Activated naive CD8-positive, alpha-beta T cell treated with anti-CD3 and anti-CD28 coated beads, Interleukin-2, amount 50 U/mL, for 24 hours (primary cell): ENCODE measurements around the gene ARHGEF12.

Experiments used
- ATAC-seq: fragments of 150-1000 bp; cut with Tn5 transposase; one replicate; pipeline ENCODE4 v1.10.0; 2021
- DNase-seq: peaks from one replicate; pipeline ENCODE4 v3.0.0; 2021
- H3K27ac Mint-ChIP-seq: one replicate; pipeline ENCODE4 v1.8.0; 2021; ENCODE audit warnings: mild to moderate bottlenecking, mixed read lengths
- H3K27me3 Mint-ChIP-seq: one replicate; pipeline ENCODE4 v1.8.0; 2021; ENCODE audit warnings: mixed read lengths
- H3K36me3 Mint-ChIP-seq: one replicate; pipeline ENCODE4 v1.8.0; 2021; ENCODE audit warnings: low read depth, mixed read lengths
- H3K4me1 Mint-ChIP-seq: one replicate; pipeline ENCODE4 v1.8.0; 2021; ENCODE audit warnings: mixed read lengths
- H3K4me3 Mint-ChIP-seq: one replicate; pipeline ENCODE4 v1.8.0; 2021; ENCODE audit warnings: mild to moderate bottlenecking, moderate library complexity, mixed read lengths
- H3K9me3 Mint-ChIP-seq: one replicate; pipeline ENCODE4 v1.8.0; 2021; ENCODE audit warnings: mixed read lengths

ARHGEF12 gene

DNA sequence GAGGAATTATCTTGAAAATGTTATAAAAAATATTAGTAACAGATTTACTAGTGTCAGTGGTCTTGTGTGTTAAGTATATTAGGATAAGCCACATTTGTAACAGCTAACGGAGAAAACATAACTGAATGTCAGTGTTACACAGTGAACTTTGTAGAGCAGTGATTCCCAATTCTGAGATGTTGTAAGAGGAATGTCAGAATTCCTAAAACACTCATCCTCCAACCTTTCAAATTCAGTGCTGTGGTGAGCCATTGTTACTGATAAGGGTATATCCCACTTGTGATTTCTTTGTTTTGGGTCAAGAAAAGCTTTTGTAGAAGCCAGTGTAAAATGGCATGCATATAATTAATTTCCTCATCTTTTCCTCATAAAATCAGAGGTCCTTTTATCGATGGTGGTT lies 61.9 kb downstream of the ARHGEF12 start:
- DNase-seq (no peak), ATAC-seq (no peak)
- Mint-ChIP-seq H3K36me3 (no peaks in the 10 kb centered on the region), H3K4me3 (no peak overlapping the region), H3K9me3 (no peaks in the 10 kb centered on the region), H3K27me3 (peaks cover 18% of the 10 kb centered on the region), H3K27ac (no peak overlapping the region), H3K4me1 (peaks cover 1% of the 10 kb centered on the region)

- Mint-ChIP-seq H3K4me1 (peaks cover 1% of the 10 kb centered on the region), H3K9me3 (no peaks in the 10 kb centered on the region), H3K36me3 (no peaks in the 10 kb centered on the region), H3K27me3 (peaks cover 21% of the 10 kb centered on the region), H3K4me3 (no peak overlapping the region), H3K27ac (no peak overlapping the region)
- ATAC-seq = no peak
- DNase-seq = no peak
Observed at GRCh38 chr11:120399307-120399706, 63.1 kb downstream of the ARHGEF12 start.

DNA sequence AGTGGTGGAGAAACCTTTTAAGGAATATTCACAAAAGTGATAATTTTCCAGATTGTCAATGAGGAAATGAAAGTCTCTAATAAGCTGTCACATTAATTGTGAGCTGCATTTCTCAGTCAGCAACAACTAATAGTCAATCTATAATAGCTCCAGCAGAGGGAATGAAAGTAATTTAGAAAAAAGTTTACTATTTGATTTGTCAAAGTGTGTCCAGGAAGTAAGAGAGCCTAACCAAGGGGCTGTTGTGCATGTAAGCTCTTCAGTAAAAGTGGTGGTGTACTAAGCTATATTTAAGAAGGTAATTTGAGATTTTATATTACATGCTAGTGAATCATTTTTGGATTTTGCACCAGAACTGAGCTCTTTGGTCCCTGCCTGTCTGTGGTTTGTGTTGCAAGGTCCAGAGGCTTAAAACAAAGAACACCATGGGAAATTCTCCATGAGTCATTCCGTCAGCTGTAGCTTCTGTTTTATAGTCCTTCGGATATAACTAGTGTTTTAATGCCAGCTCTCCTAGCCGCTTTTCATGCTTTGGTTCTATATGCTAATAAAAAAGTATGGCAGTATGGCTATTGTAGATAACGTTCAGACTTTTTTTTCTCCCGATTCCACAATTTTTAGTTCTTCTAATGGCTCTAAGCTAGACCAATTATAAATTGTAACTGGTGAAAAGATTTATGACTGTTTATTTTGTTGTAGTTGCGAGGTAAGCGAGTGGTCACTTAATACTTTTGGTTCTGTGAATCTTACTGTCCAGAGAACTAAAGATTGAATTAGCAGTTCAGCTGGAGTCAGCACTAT lies 64.6 kb downstream of the ARHGEF12 start:
- Mint-ChIP-seq H3K36me3 (no peaks in the 10 kb centered on the region), H3K9me3 (no peaks in the 10 kb centered on the region), H3K4me1 (peaks cover 1% of the 10 kb centered on the region), H3K27me3 (peaks cover 17% of the 10 kb centered on the region), H3K27ac (no peak overlapping the region), H3K4me3 (no peak overlapping the region)
- no peak for DNase-seq
- no peak for ATAC-seq

- Mint-ChIP-seq H3K27ac (no peak overlapping the region), H3K27me3 (peaks cover 17% of the 10 kb centered on the region), H3K4me3 (no peak overlapping the region), H3K9me3 (no peaks in the 10 kb centered on the region), H3K4me1 (peaks cover 1% of the 10 kb centered on the region), H3K36me3 (no peaks in the 10 kb centered on the region)
- DNase-seq (no peak), ATAC-seq (no peak)
Observed at GRCh38 chr11:120401506-120401905, 65.3 kb downstream of the ARHGEF12 start.

- DNase-seq = no peak
- Mint-ChIP-seq H3K4me3 (no peak overlapping the region), H3K27ac (no peak overlapping the region), H3K4me1 (peaks cover 1% of the 10 kb centered on the region), H3K9me3 (no peaks in the 10 kb centered on the region), H3K36me3 (no peaks in the 10 kb centered on the region), H3K27me3 (peaks cover 15% of the 10 kb centered on the region)
- no peak for ATAC-seq
Observed at GRCh38 chr11:120403966-120404365, 67.8 kb downstream of the ARHGEF12 start.

GRCh38 chr11:120404495-120404894 lies 68.3 kb downstream of the ARHGEF12 start:
- Mint-ChIP-seq H3K27me3 (peaks cover 12% of the 10 kb centered on the region), H3K4me3 (no peak overlapping the region), H3K36me3 (no peaks in the 10 kb centered on the region), H3K4me1 (peaks cover 1% of the 10 kb centered on the region), H3K9me3 (no peaks in the 10 kb centered on the region), H3K27ac (no peak overlapping the region)
- DNase-seq (no peak), ATAC-seq (no peak)

DNA sequence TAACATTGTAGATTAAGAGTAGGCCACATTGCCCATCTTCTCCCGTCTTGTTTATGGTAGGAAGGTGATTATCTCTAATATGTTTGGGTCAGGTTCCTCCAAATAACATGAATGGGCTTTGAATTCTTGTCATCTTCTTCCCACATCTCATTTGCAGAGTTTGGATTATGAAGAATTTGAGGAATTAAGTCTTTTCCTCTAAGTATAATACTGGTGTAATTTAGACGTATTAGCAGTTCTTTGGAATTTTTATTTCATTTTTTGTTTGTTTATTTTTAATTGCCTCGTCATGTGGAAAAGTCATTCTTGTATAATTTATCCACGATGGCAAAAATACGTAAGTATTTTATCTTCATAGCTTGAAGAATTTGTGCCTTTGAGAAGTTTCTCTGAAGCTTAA lies 73.4 kb downstream of the ARHGEF12 start:
- Mint-ChIP-seq H3K4me1 (no peaks in the 10 kb centered on the region), H3K4me3 (no peak overlapping the region), H3K27me3 (no peaks in the 10 kb centered on the region), H3K9me3 (no peaks in the 10 kb centered on the region), H3K36me3 (peaks cover 3% of the 10 kb centered on the region), H3K27ac (no peak overlapping the region)
- no peak for ATAC-seq
- DNase-seq = no peak

GRCh38 chr11:120410622-120411380 lies 74.6 kb downstream of the ARHGEF12 start:
- Mint-ChIP-seq H3K4me1 (no peaks in the 10 kb centered on the region), H3K27me3 (no peaks in the 10 kb centered on the region)

GRCh38 chr11:120413480-120413879 lies 77.3 kb downstream of the ARHGEF12 start:
- peaks cover 3% of the 10 kb centered on the region for H3K36me3 Mint-ChIP-seq
- no peak overlapping the region for H3K27ac Mint-ChIP-seq
- DNase-seq (no peak), ATAC-seq (no peak)
- H3K4me3 Mint-ChIP-seq = no peak overlapping the region
- H3K27me3 Mint-ChIP-seq = no peaks in the 10 kb centered on the region
- H3K4me1 Mint-ChIP-seq = no peaks in the 10 kb centered on the region
- no peaks in the 10 kb centered on the region for H3K9me3 Mint-ChIP-seq

More at GRCh38 chr11:120410622-120411380, 74.6 kb downstream of the ARHGEF12 start:
- DNase-seq = no peak
- Mint-ChIP-seq H3K36me3 (peaks cover 3% of the 10 kb centered on the region), H3K4me3 (no peak overlapping the region), H3K9me3 (no peaks in the 10 kb centered on the region), H3K27ac (no peak overlapping the region)
- no peak for ATAC-seq

DNA sequence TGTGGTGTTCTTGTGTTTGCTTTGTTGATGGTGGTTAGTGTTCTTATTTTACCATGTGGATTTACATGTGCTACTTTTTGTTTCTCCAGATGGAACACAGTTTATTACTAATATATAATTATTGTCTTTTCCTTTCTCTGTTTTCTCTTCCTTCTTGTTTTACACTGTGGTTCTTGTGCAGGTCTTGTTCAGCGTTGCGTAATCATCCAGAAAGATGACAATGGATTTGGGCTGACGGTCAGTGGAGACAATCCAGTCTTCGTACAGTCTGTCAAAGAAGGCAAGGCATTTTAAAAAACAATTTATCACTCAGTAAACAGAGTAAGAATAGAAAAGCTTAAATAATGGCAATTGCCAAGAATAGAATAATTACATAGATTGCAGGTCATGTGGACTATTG lies 84.4 kb downstream of the ARHGEF12 start:
- ATAC-seq (no peak), DNase-seq (no peak)
- Mint-ChIP-seq H3K27me3 (no peaks in the 10 kb centered on the region), H3K27ac (no peak overlapping the region), H3K36me3 (peaks cover 5% of the 10 kb centered on the region), H3K4me1 (peaks cover 7% of the 10 kb centered on the region), H3K4me3 (no peak overlapping the region), H3K9me3 (no peaks in the 10 kb centered on the region)

GRCh38 chr11:120424185-120424969 lies 88.2 kb downstream of the ARHGEF12 start:
- Mint-ChIP-seq H3K9me3 (no peaks in the 10 kb centered on the region), H3K36me3 (peaks cover 8% of the 10 kb centered on the region), H3K27ac (no peak overlapping the region), H3K4me3 (no peak overlapping the region), H3K27me3 (no peaks in the 10 kb centered on the region), H3K4me1 (peaks cover 7% of the 10 kb centered on the region)
- no peak for ATAC-seq
- DNase-seq = no peak

DNA sequence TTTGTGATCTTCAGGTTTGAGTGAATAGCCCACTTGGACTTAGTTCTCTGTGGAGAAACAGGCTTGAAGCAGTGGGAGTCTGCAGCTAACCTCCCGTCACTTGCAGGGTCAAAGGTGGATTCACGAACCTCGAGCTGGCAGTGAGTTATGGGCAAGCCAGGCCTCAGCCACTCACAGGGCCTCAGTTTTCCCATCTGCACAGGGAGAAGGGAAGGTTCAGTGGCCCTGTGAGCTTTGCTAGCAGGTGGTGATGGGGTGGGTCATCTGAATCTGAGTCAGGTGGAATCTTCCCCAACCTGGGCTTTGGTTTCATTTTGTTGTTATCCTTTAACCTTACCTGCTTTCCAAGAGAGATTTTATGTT lies 88.7 kb downstream of the ARHGEF12 start:
- DNase-seq (no peak), ATAC-seq (no peak)
- no peaks in the 10 kb centered on the region for H3K9me3 Mint-ChIP-seq
- no peak overlapping the region for H3K4me3 Mint-ChIP-seq
- peaks cover 7% of the 10 kb centered on the region for H3K4me1 Mint-ChIP-seq
- H3K36me3 Mint-ChIP-seq = peaks cover 8% of the 10 kb centered on the region
- no peak overlapping the region for H3K27ac Mint-ChIP-seq
- no peaks in the 10 kb centered on the region for H3K27me3 Mint-ChIP-seq

- ATAC-seq (no peak), DNase-seq (no peak)
- Mint-ChIP-seq H3K9me3 (no peaks in the 10 kb centered on the region), H3K4me3 (no peak overlapping the region), H3K4me1 (peaks cover 7% of the 10 kb centered on the region), H3K27me3 (no peaks in the 10 kb centered on the region), H3K36me3 (peaks cover 8% of the 10 kb centered on the region), H3K27ac (no peak overlapping the region)
Observed at GRCh38 chr11:120425527-120425926, 89.3 kb downstream of the ARHGEF12 start.

DNA sequence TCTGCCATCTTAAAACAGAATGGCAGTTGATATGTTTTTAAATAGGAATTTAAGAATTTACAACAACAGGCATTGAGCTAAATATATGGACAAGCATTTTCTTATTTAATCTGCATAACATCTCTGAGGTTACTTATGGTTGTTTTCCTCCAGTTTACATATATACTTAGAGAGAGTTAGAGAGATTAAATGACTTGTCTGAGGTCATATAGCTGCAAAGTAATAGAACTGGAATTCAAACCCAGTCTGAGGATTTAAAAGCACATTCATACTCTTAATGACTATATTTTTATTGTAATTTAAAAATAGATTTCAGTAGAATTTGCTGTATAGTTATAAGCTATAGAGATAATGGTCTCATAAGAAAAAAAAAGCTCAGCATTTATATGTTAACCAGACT lies 93.9 kb downstream of the ARHGEF12 start:
- DNase-seq (no peak), ATAC-seq (no peak)
- H3K9me3 Mint-ChIP-seq = no peaks in the 10 kb centered on the region
- no peaks in the 10 kb centered on the region for H3K27me3 Mint-ChIP-seq
- peaks cover 5% of the 10 kb centered on the region for H3K36me3 Mint-ChIP-seq
- H3K4me1 Mint-ChIP-seq = peaks cover 18% of the 10 kb centered on the region
- no peak overlapping the region for H3K4me3 Mint-ChIP-seq
- no peak overlapping the region for H3K27ac Mint-ChIP-seq
